Panc1 (cell line): ENCODE measurements around the gene SETD7. TPM values are rescaled to one million over a fixed set of nuclear protein-coding genes. Genes with fewer than 3 reads are reported as not detected.

Source experiments
- ATAC-seq: fragments of 200-7000 bp; cut with Tn5 transposase; 2 replicates; pipeline ENCODE4 v1.9.1; 2020; ENCODE audit warnings: mild to moderate bottlenecking, moderate library complexity
- BruUV-seq: library from RNA; stranded (reverse); fragments of 400-500 nt; replicated peaks from 2 replicates; lab custom pipeline; 2021; lab: Mats Ljungman, UMichigan
- CTCF ChIA-PET: fragments of 300-600 bp; sonication (Branson Sonifier 250); formaldehyde crosslinking; loops from one replicate; lab custom pipeline; 2022; ENCODE audit warnings: antibody characterized with exemption; lab: Charles Lee
- POLR2A ChIA-PET: fragments of 300-600 bp; sonication (Branson Sonifier 250); formaldehyde crosslinking; loops from one replicate; lab custom pipeline; 2022; ENCODE audit warnings: antibody characterized with exemption; lab: Charles Lee
- DNase-seq: peaks from one replicate; pipeline ENCODE4 v3.0.0-alpha.2; 2010; ENCODE audit warnings: low read depth, low spot score
- H3K27ac ChIP-seq: 2 replicates; pipeline ENCODE4 v1.5.1; 2011; ENCODE audit warnings: mild to moderate bottlenecking, low read length, inconsistent platforms
- H3K27me3 ChIP-seq: fragments of 200-500 bp; sonication (Bioruptor generic); 2 replicates; pipeline ENCODE4 v1.6.0; 2014; ENCODE audit warnings: low read length, inconsistent platforms; ENCODE audit not compliant: control insufficient read depth, insufficient read depth
- H3K36me3 ChIP-seq: fragments of 200-500 bp; sonication (Bioruptor generic); 2 replicates; pipeline ENCODE4 v1.5.1; 2014; ENCODE audit warnings: inconsistent platforms, mild to moderate bottlenecking, low read length, moderate library complexity; ENCODE audit not compliant: control insufficient read depth, insufficient read depth
- H3K4me1 ChIP-seq: 2 replicates; pipeline ENCODE4 v1.5.1; 2011; ENCODE audit warnings: inconsistent platforms, mild to moderate bottlenecking, low read length, moderate library complexity; ENCODE audit not compliant: control insufficient read depth, insufficient read depth
- H3K4me3 ChIP-seq, 2 experiments: 2 replicates each; pipeline ENCODE4 v1.5.1; 2011 to 2012; ENCODE audit warnings: low read depth in 2 of 2, low read length in 2 of 2, mild to moderate bottlenecking in 2 of 2, inconsistent platforms in 1 of 2, moderate library complexity in 1 of 2
- H3K9me3 ChIP-seq: fragments of 200-500 bp; sonication (Bioruptor generic); 2 replicates; pipeline ENCODE4 v1.5.1; 2014; ENCODE audit warnings: low read depth, mild to moderate bottlenecking, inconsistent platforms, low read length, moderate library complexity; ENCODE audit not compliant: control insufficient read depth, insufficient read depth
- CTCF ChIP-seq: fragments of 450-650 bp; IDR thresholded peaks from 2 replicates; pipeline ENCODE4 v1.5.1; 2017; ENCODE audit warnings: mild to moderate bottlenecking
- POLR2AphosphoS5 ChIP-seq: IDR thresholded peaks from 2 replicates; pipeline ENCODE4 v1.6.1; 2012; ENCODE audit warnings: mild to moderate bottlenecking, low read depth, low read length, moderate library complexity
- REST ChIP-seq, 2 experiments: IDR thresholded peaks; 2 replicates each; pipeline ENCODE4 v1.6.1; 2011 to 2012; ENCODE audit warnings: low read depth in 2 of 2, control low read depth in 1 of 2, low read length in 1 of 2, mild to moderate bottlenecking in 1 of 2, moderate library complexity in 1 of 2; ENCODE audit not compliant: insufficient read depth in 1 of 2
- SIN3A ChIP-seq: IDR thresholded peaks from 2 replicates; pipeline ENCODE4 v1.6.1; 2012; ENCODE audit warnings: low read depth, mild to moderate bottlenecking, low read length, moderate library complexity, borderline replicate concordance; ENCODE audit not compliant: insufficient read depth
- TCF7L2 ChIP-seq: IDR thresholded peaks from 2 replicates; pipeline ENCODE4 v1.6.1; 2011; ENCODE audit warnings: mild to moderate bottlenecking, low read depth, low read length, inconsistent platforms
- in situ Hi-C: cut with HindIII; loops from 2 replicates; pipeline ENCODE4 v1.10.0; 2016; ENCODE audit warnings: low sequenced_read_pairs, low pct_unique_long_range_greater_than_20kb
- intact Hi-C: fragments of 100-400 bp; cut with micrococcal nuclease; formaldehyde crosslinking; loops from one replicate; pipeline ENCODE4 v1.10.0; 2022; ENCODE audit not compliant: unreplicated experiment
- total RNA-seq: library from RNA; stranded (reverse); gene quantifications from one replicate; pipeline ENCODE4 v1.2.1, GENCODE V29; 2021; ENCODE audit not compliant: unreplicated experiment

The SETD7 gene
- total RNA-seq, 1 experiment from 2014 or later: 24.8 TPM

GRCh38 chr4:139522457-139522856, 33.6 kb downstream of the SETD7 start:
- TF ChIP-seq POLR2AphosphoS5 (no peak), SIN3A (no peak), REST (IDR thresholded peaks at IDR 0.05; ENCODE audit: insufficient read depth in 1 of 2, low read depth in 2 of 2, low read length in 1 of 2) (no peak), TCF7L2 (no peak), CTCF (no peak)
- intact Hi-C loops (no loop called here), in situ Hi-C loops (no loop called here)
- H3K27me3 ChIP-seq: no peaks in the 10 kb centered on the region
- no peaks in the 10 kb centered on the region for H3K4me1 ChIP-seq
- peaks cover 3% of the 10 kb centered on the region; the same call in 1 of the 2 replicates for H3K36me3 ChIP-seq
- no peak overlapping the region for H3K27ac ChIP-seq
- no peak overlapping the region for H3K4me3 ChIP-seq
- ChIA-PET POLR2A (interaction anchor here (0.6 kb wide), 2 partner anchors 18 to 267 kb away, joined by 4 to 9 read pairs; no protein-coding TSS in a partner anchor), CTCF (interaction anchor here (1.0 kb wide), 1 partner anchor 14 kb away, joined by 14 read pairs; no protein-coding TSS in a partner anchor)
- H3K9me3 ChIP-seq: no peaks in the 10 kb centered on the region
- ATAC-seq (no peak), DNase-seq (no peak)
- no TSS peak for BruUV-seq

- intact Hi-C loops: no loop called here
- no TSS peak for BruUV-seq
- CTCF ChIA-PET: no interaction called here
- ATAC-seq (no peak), DNase-seq (no peak)
- Histone ChIP-seq H3K27me3 (no peaks in the 10 kb centered on the region), H3K36me3 (peaks cover 3% of the 10 kb centered on the region; the same call in 1 of the 2 replicates), H3K4me1 (no peaks in the 10 kb centered on the region), H3K9me3 (no peaks in the 10 kb centered on the region), H3K4me3 (no peak overlapping the region), H3K27ac (no peak overlapping the region)
- TF ChIP-seq TCF7L2: no peak
- TF ChIP-seq REST (IDR thresholded peaks at IDR 0.05; ENCODE audit: insufficient read depth in 1 of 2, low read depth in 2 of 2, low read length in 1 of 2): no peak
- no peak for TF ChIP-seq SIN3A
- TF ChIP-seq CTCF: no peak
- TF ChIP-seq POLR2AphosphoS5: no peak
- in situ Hi-C loops: no loop called here
- POLR2A ChIA-PET: interaction anchor here (0.6 kb wide), 2 partner anchors 17 to 267 kb away, joined by 4 to 9 read pairs; no protein-coding TSS in a partner anchor
Measured at GRCh38 chr4:139521754-139522401, 34.1 kb downstream of the SETD7 start.
